Mononuclear cell (primary cell): ENCODE results near the gene METTL16. TPM values are rescaled to one million over a fixed set of nuclear protein-coding genes. Genes with fewer than 3 reads are reported as not detected.
"Not testable (repeated sequence)": the region's sequence is repeated elsewhere in the genome, so short reads cannot be mapped to it uniquely, and the experiment has no call there.

Experiments
- H3K27me3 ChIP-seq: 2 replicates; pipeline ENCODE4 v1.6.0; 2011; ENCODE audit warnings: low read length, control low read depth; ENCODE audit not compliant: insufficient read depth
- H3K4me1 ChIP-seq: 2 replicates; pipeline ENCODE4 v1.5.1; 2011; ENCODE audit warnings: mild to moderate bottlenecking, low read length, control low read depth; ENCODE audit not compliant: insufficient read depth
- H3K4me3 ChIP-seq: 2 replicates; pipeline ENCODE4 v1.5.1; 2011; ENCODE audit warnings: mild to moderate bottlenecking, low read length, moderate library complexity
- H3K9me3 ChIP-seq: 2 replicates; pipeline ENCODE4 v1.5.1; 2011; ENCODE audit warnings: low read depth, mild to moderate bottlenecking, control low read depth, low read length
- total RNA-seq: library from RNA; depleted of rRNA; stranded (reverse); fragments of >200 nt; gene quantifications from one replicate; pipeline ENCODE4 v1.2.3, GENCODE V29; 2012

The METTL16 gene
- total RNA-seq, 1 donor: 50.3 TPM

GRCh38 chr17:2450016-2450650 lies 61.6 kb downstream of the METTL16 start:
- Histone ChIP-seq H3K4me3 (no peak overlapping the region), H3K9me3 (no peaks in the 10 kb centered on the region), H3K27me3 (no peaks in the 10 kb centered on the region), H3K4me1 (no peaks in the 10 kb centered on the region)

- Histone ChIP-seq H3K9me3 (no peaks in the 10 kb centered on the region), H3K4me3 (no peak overlapping the region), H3K4me1 (no peaks in the 10 kb centered on the region), H3K27me3 (no peaks in the 10 kb centered on the region)
These were observed 62.2 kb downstream of the METTL16 start for GRCh38 chr17:2449486-2449885.

- H3K27me3 ChIP-seq, H3K4me3 ChIP-seq, H3K9me3 ChIP-seq, H3K4me1 ChIP-seq: not testable (repeated sequence)
These were observed 64.2 kb downstream of the METTL16 start for GRCh38 chr17:2447479-2447878.

GRCh38 chr17:2445638-2446037 lies 66.0 kb downstream of the METTL16 start:
- H3K4me3 ChIP-seq: no peak overlapping the region
- H3K27me3 ChIP-seq: no peaks in the 10 kb centered on the region
- H3K9me3 ChIP-seq: no peaks in the 10 kb centered on the region
- peaks cover 2% of the 10 kb centered on the region for H3K4me1 ChIP-seq

GRCh38 chr17:2444382-2444781 lies 67.3 kb downstream of the METTL16 start:
- Histone ChIP-seq H3K4me3 (no peak overlapping the region), H3K9me3 (no peaks in the 10 kb centered on the region), H3K4me1 (peaks cover 14% of the 10 kb centered on the region), H3K27me3 (no peaks in the 10 kb centered on the region)

GRCh38 chr17:2442166-2442565 lies 69.5 kb downstream of the METTL16 start:
- Histone ChIP-seq H3K9me3 (no peaks in the 10 kb centered on the region), H3K4me1 (peaks cover 25% of the 10 kb centered on the region), H3K27me3 (no peaks in the 10 kb centered on the region), H3K4me3 (no peak overlapping the region)

- Histone ChIP-seq H3K27me3 (no peaks in the 10 kb centered on the region), H3K4me3 (no peak overlapping the region), H3K9me3 (no peaks in the 10 kb centered on the region), H3K4me1 (peaks cover 25% of the 10 kb centered on the region)
These were observed 70.8 kb downstream of the METTL16 start for GRCh38 chr17:2440930-2441329.

GRCh38 chr17:2439997-2440396 lies 71.7 kb downstream of the METTL16 start:
- not testable (repeated sequence) for H3K9me3 ChIP-seq, H3K4me3 ChIP-seq, H3K27me3 ChIP-seq
- H3K4me1 ChIP-seq: peaks cover 25% of the 10 kb centered on the region

GRCh38 chr17:2438823-2439222 lies 72.9 kb downstream of the METTL16 start:
- no peaks in the 10 kb centered on the region for H3K27me3 ChIP-seq
- no peak overlapping the region for H3K4me3 ChIP-seq
- no peaks in the 10 kb centered on the region for H3K9me3 ChIP-seq
- H3K4me1 ChIP-seq: peaks cover 25% of the 10 kb centered on the region

- H3K4me3 ChIP-seq: no peak overlapping the region
These were observed 75.3 kb downstream of the METTL16 start for GRCh38 chr17:2436316-2436905.

GRCh38 chr17:2435862-2436261 lies 75.8 kb downstream of the METTL16 start:
- no peaks in the 10 kb centered on the region for H3K9me3 ChIP-seq
- no peak overlapping the region for H3K4me3 ChIP-seq
- H3K27me3 ChIP-seq: no peaks in the 10 kb centered on the region
- peaks cover 25% of the 10 kb centered on the region for H3K4me1 ChIP-seq

More at GRCh38 chr17:2436316-2436905, 75.3 kb downstream of the METTL16 start:
- peaks cover 25% of the 10 kb centered on the region for H3K4me1 ChIP-seq
- no peaks in the 10 kb centered on the region for H3K27me3 ChIP-seq
- H3K9me3 ChIP-seq: no peaks in the 10 kb centered on the region

- Histone ChIP-seq H3K9me3 (no peaks in the 10 kb centered on the region), H3K4me3 (no peak overlapping the region), H3K27me3 (no peaks in the 10 kb centered on the region), H3K4me1 (peaks cover 20% of the 10 kb centered on the region)
These were observed 76.4 kb downstream of the METTL16 start for GRCh38 chr17:2435181-2435741.

GRCh38 chr17:2433696-2434095 lies 78.0 kb downstream of the METTL16 start:
- Histone ChIP-seq H3K27me3 (no peaks in the 10 kb centered on the region), H3K4me1 (peaks cover 4% of the 10 kb centered on the region), H3K9me3 (no peaks in the 10 kb centered on the region)

GRCh38 chr17:2427910-2428309 lies 83.8 kb downstream of the METTL16 start:
- H3K27me3 ChIP-seq: no peaks in the 10 kb centered on the region
- H3K4me1 ChIP-seq: no peaks in the 10 kb centered on the region
- H3K4me3 ChIP-seq: no peak overlapping the region
- no peaks in the 10 kb centered on the region for H3K9me3 ChIP-seq

More at GRCh38 chr17:2433696-2434095, 78.0 kb downstream of the METTL16 start:
- no peak overlapping the region for H3K4me3 ChIP-seq

- Histone ChIP-seq H3K4me1 (no peaks in the 10 kb centered on the region), H3K4me3 (no peak overlapping the region), H3K27me3 (no peaks in the 10 kb centered on the region), H3K9me3 (no peaks in the 10 kb centered on the region)
These were observed 84.5 kb downstream of the METTL16 start for GRCh38 chr17:2427215-2427614.

- Histone ChIP-seq H3K27me3 (no peaks in the 10 kb centered on the region), H3K4me3 (no peak overlapping the region), H3K9me3 (no peaks in the 10 kb centered on the region), H3K4me1 (no peaks in the 10 kb centered on the region)
These were observed 88.4 kb downstream of the METTL16 start for GRCh38 chr17:2423271-2423670.
